H1 (cell line): Measurements from ENCODE around the gene COL11A2. TPM values are rescaled to one million over a fixed set of nuclear protein-coding genes. Genes with fewer than 3 reads are reported as not detected.

Source experiments
- CTCF ChIA-PET: fragments of 300-600 bp; sonication (Branson Sonifier 250); formaldehyde crosslinking; loops from one replicate; lab custom pipeline; 2021; ENCODE audit not compliant: partially characterized antibody; lab: Charles Lee
- POLR2A ChIA-PET: fragments of 300-600 bp; sonication (Branson Sonifier 250); formaldehyde crosslinking; loops from one replicate; lab custom pipeline; 2021; ENCODE audit warnings: inconsistent platforms; ENCODE audit not compliant: partially characterized antibody; lab: Charles Lee
- DNase-seq, 2 experiments: peaks; one replicate each; pipeline versions ENCODE4 v3.0.0 to v3.0.0-alpha.2; 2010 to 2022; ENCODE audit warnings: low spot score in 2 of 2, low read depth in 1 of 2, mixed read lengths in 1 of 2
- FAIRE-seq: peaks from 2 replicates; lab custom pipeline; 2011; peaks lifted over from hg19 to GRCh38; lab: Jason Lieb, UNC
- H2AFZ ChIP-seq: 2 replicates; pipeline ENCODE4 v1.8.1; 2012; ENCODE audit warnings: low read length, inconsistent platforms
- H2AK5ac ChIP-seq: 2 replicates; pipeline ENCODE4 v1.6.1; 2013; ENCODE audit warnings: low read depth, low read length
- H2BK120ac ChIP-seq: replicated peaks from 2 replicates; pipeline ENCODE3; 2013; ENCODE audit warnings: low read depth, low read length, inconsistent platforms
- H2BK12ac ChIP-seq: 2 replicates; pipeline ENCODE4 v1.6.1; 2013; ENCODE audit warnings: low read depth, low read length
- H2BK15ac ChIP-seq: 2 replicates; pipeline ENCODE4 v1.6.1; 2013; ENCODE audit warnings: low read length
- H2BK20ac ChIP-seq: 2 replicates; pipeline ENCODE4 v1.6.1; 2013; ENCODE audit warnings: low read length
- H2BK5ac ChIP-seq: 2 replicates; pipeline ENCODE4 v1.6.1; 2013; ENCODE audit warnings: low read depth, low read length
- H3K14ac ChIP-seq: 2 replicates; pipeline ENCODE4 v1.6.1; 2013; ENCODE audit warnings: inconsistent platforms; ENCODE audit not compliant: insufficient read length
- H3K18ac ChIP-seq: 2 replicates; pipeline ENCODE4 v1.6.1; 2013; ENCODE audit warnings: low read length; ENCODE audit errors: extremely low read depth
- H3K23ac ChIP-seq: 2 replicates; pipeline ENCODE4 v1.6.1; 2013; ENCODE audit warnings: inconsistent platforms; ENCODE audit not compliant: insufficient read length
- H3K23me2 ChIP-seq: 2 replicates; pipeline ENCODE4 v1.6.1; 2013; ENCODE audit warnings: low read depth, low read length
- H3K27ac ChIP-seq: 2 replicates; pipeline ENCODE4 v1.6.1; 2011; ENCODE audit warnings: low read depth, low read length, inconsistent platforms
- H3K27me3 ChIP-seq, 4 experiments: replicated peaks in 1 of 4; 1 replicate in 1 of 4; 2 replicates in 3 of 4; pipeline versions ENCODE4 v1.6.1 to v1.8.1; 2011 to 2013; ENCODE audit warnings: low read length in 3 of 4, mild to moderate bottlenecking in 3 of 4, inconsistent platforms in 2 of 4, mixed read lengths in 2 of 4, moderate library complexity in 1 of 4; ENCODE audit not compliant: control insufficient read depth in 3 of 4, insufficient read depth in 3 of 4; ENCODE audit errors: extremely low read depth in 1 of 4
- H3K36me3 ChIP-seq, 4 experiments: 2 replicates each; pipeline versions ENCODE4 v1.6.1 to v1.8.1; 2011 to 2013; ENCODE audit warnings: mild to moderate bottlenecking in 4 of 4, low read length in 3 of 4, moderate library complexity in 2 of 4, control low read depth in 1 of 4, inconsistent platforms in 1 of 4; ENCODE audit not compliant: insufficient read depth in 4 of 4, control insufficient read depth in 2 of 4
- H3K4ac ChIP-seq: replicated peaks from 2 replicates; pipeline ENCODE3; 2013; ENCODE audit warnings: low read length, low read depth, mixed read lengths, inconsistent platforms; ENCODE audit not compliant: insufficient read length
- H3K4me1 ChIP-seq, 4 experiments: replicated peaks in 1 of 4; 1 replicate in 1 of 4; 2 replicates in 3 of 4; pipeline versions ENCODE4 v1.6.1 to v1.8.1; 2011 to 2013; ENCODE audit warnings: low read length in 3 of 4, inconsistent platforms in 2 of 4, mixed read lengths in 1 of 4; ENCODE audit not compliant: insufficient read depth in 4 of 4, control insufficient read depth in 3 of 4
- H3K4me2 ChIP-seq, 2 experiments: 2 replicates each; pipeline versions ENCODE4 v1.6.1 to v1.8.1; 2011 to 2013; ENCODE audit warnings: low read depth in 2 of 2, low read length in 2 of 2, control low read depth in 1 of 2, inconsistent platforms in 1 of 2, mild to moderate bottlenecking in 1 of 2; ENCODE audit not compliant: insufficient read depth in 1 of 2
- H3K4me3 ChIP-seq, 4 experiments: fragments of 200-600, 300-600 bp in 1 of 4; sonication (generic), shearing (Covaris generic), sonication (Bioruptor Twin) in 1 of 4; 2 replicates each; pipeline versions ENCODE4 v1.5.1 to v1.8.1; 2011 to 2016; ENCODE audit warnings: low read length in 4 of 4, low read depth in 3 of 4, control low read depth in 2 of 4, inconsistent platforms in 2 of 4, mild to moderate bottlenecking in 2 of 4, mixed read lengths in 1 of 4, moderate library complexity in 1 of 4; ENCODE audit not compliant: insufficient read depth in 2 of 4; ENCODE audit errors: extremely low read depth in 1 of 4
- H3K56ac ChIP-seq: replicated peaks from 2 replicates; pipeline ENCODE3; 2013; ENCODE audit warnings: low read depth, mild to moderate bottlenecking, mixed read lengths, low read length, inconsistent platforms; ENCODE audit not compliant: insufficient read length
- H3K79me1 ChIP-seq: 2 replicates; pipeline ENCODE4 v1.6.1; 2013; ENCODE audit warnings: low read depth, low read length, control low read depth
- H3K79me2 ChIP-seq, 2 experiments: 2 replicates each; pipeline versions ENCODE4 v1.6.1 to v1.8.1; 2012 to 2013; ENCODE audit warnings: low read length in 2 of 2, mild to moderate bottlenecking in 2 of 2, inconsistent platforms in 1 of 2; ENCODE audit not compliant: insufficient read depth in 2 of 2, control insufficient read depth in 1 of 2
- H3K9ac ChIP-seq, 4 experiments: replicated peaks in 1 of 4; 1 replicate in 1 of 4; 2 replicates in 3 of 4; pipeline versions ENCODE4 v1.6.1 to v1.8.1; 2011 to 2013; ENCODE audit warnings: low read depth in 3 of 4, low read length in 3 of 4, control low read depth in 2 of 4, mild to moderate bottlenecking in 2 of 4, moderate library complexity in 2 of 4, inconsistent platforms in 1 of 4; ENCODE audit errors: extremely low read depth in 1 of 4
- H3K9me3 ChIP-seq, 2 experiments: 2 replicates each; pipeline versions ENCODE4 v1.6.1 to v1.8.1; 2012 to 2013; ENCODE audit warnings: mild to moderate bottlenecking in 2 of 2, moderate library complexity in 2 of 2, control low read depth in 1 of 2, inconsistent platforms in 1 of 2, low read depth in 1 of 2, low read length in 1 of 2, mixed read lengths in 1 of 2; ENCODE audit not compliant: insufficient read depth in 2 of 2
- H4K20me1 ChIP-seq, 2 experiments: replicated peaks in 1 of 2; 2 replicates each; pipeline versions ENCODE3 to v1.8.1; 2011 to 2013; ENCODE audit warnings: inconsistent platforms in 2 of 2, low read length in 2 of 2, mild to moderate bottlenecking in 1 of 2; ENCODE audit not compliant: insufficient read depth in 2 of 2, control insufficient read depth in 1 of 2
- H4K5ac ChIP-seq: 2 replicates; pipeline ENCODE4 v1.6.1; 2013; ENCODE audit warnings: low read length, low read depth, mixed read lengths, inconsistent platforms; ENCODE audit not compliant: insufficient read length
- H4K8ac ChIP-seq: 2 replicates; pipeline ENCODE4 v1.8.0; 2013; ENCODE audit warnings: mild to moderate bottlenecking, moderate library complexity, low read length, inconsistent platforms; ENCODE audit not compliant: insufficient read depth; ENCODE audit errors: extremely low read depth
- H4K91ac ChIP-seq: replicated peaks from 2 replicates; pipeline ENCODE3; 2013; ENCODE audit warnings: low read length, mixed read lengths, inconsistent platforms; ENCODE audit not compliant: insufficient read length
- ATF3 ChIP-seq: IDR thresholded peaks from 2 replicates; pipeline ENCODE4 v1.6.1; 2011; ENCODE audit warnings: low read depth, mild to moderate bottlenecking, low read length; ENCODE audit not compliant: insufficient read depth
- CREB1 ChIP-seq: IDR thresholded peaks from 2 replicates; pipeline ENCODE4 v1.6.1; 2012; ENCODE audit warnings: inconsistent platforms
- EZH2 ChIP-seq: fragments of 200-600 bp; sonication (generic); IDR thresholded peaks from 2 replicates; pipeline ENCODE4 v1.7.1; 2012; ENCODE audit warnings: low read depth, mild to moderate bottlenecking, moderate library complexity, low read length, inconsistent platforms; ENCODE audit not compliant: severe bottlenecking
- JUN ChIP-seq: IDR thresholded peaks from 2 replicates; pipeline ENCODE4 v1.6.1; 2011; ENCODE audit warnings: low read depth, mild to moderate bottlenecking, improper control_type of control experiment, low read length
- JUND ChIP-seq: IDR thresholded peaks from 2 replicates; pipeline ENCODE4 v1.6.1; 2011; ENCODE audit warnings: mild to moderate bottlenecking, improper control_type of control experiment, low read length
- RAD21 ChIP-seq, 2 experiments: IDR thresholded peaks in 1 of 2; conservative IDR thresholded peaks in 1 of 2; 2 replicates each; pipeline ENCODE4 v1.6.1; 2011; ENCODE audit warnings: low read depth in 2 of 2, low read length in 2 of 2, improper control_type of control experiment in 1 of 2, inconsistent platforms in 1 of 2, mild to moderate bottlenecking in 1 of 2, moderate library complexity in 1 of 2
- RFX5 ChIP-seq: IDR thresholded peaks from 2 replicates; pipeline ENCODE4 v1.6.1; 2011; ENCODE audit warnings: low read depth, low read length, improper control_type of control experiment, borderline replicate concordance
- SP1 ChIP-seq: IDR thresholded peaks from 2 replicates; pipeline ENCODE4 v1.6.1; 2011; ENCODE audit warnings: low read depth, low read length
- SP2 ChIP-seq: IDR thresholded peaks from 2 replicates; pipeline ENCODE4 v1.6.1; 2012; ENCODE audit warnings: mild to moderate bottlenecking, low read length, inconsistent platforms
- TAF7 ChIP-seq: optimal IDR thresholded peaks from 2 replicates; pipeline ENCODE3; 2011; ENCODE audit warnings: low read depth, mild to moderate bottlenecking, inconsistent platforms, low read length, moderate library complexity, borderline replicate concordance
- USF2 ChIP-seq: IDR thresholded peaks from 2 replicates; pipeline ENCODE4 v1.6.1; 2011; ENCODE audit warnings: low read length, improper control_type of control experiment
- YY1 ChIP-seq: IDR thresholded peaks from 2 replicates; pipeline ENCODE4 v1.6.1; 2011; ENCODE audit warnings: low read depth, mild to moderate bottlenecking, low read length
- ZNF274 ChIP-seq: IDR thresholded peaks from 2 replicates; pipeline ENCODE4 v1.7.0; 2012; ENCODE audit warnings: low read length, borderline replicate concordance; ENCODE audit errors: extremely low read depth
- WGBS, 2 experiments: shearing (Covaris generic) in 1 of 2; methylation state at CpG; one replicate each; pipeline versions ENCODE4 v1.1.6 to v1.1.7; 2013 to 2015; ENCODE audit warnings: low lambda C conversion rate in 2 of 2, mixed read lengths in 2 of 2, inconsistent platforms in 1 of 2, low coverage in 1 of 2, missing lambda C conversion rate in 1 of 2; ENCODE audit not compliant: insufficient replicate concordance in 2 of 2, insufficient coverage in 1 of 2, insufficient read length in 1 of 2; ENCODE audit errors: extremely low coverage in 1 of 2, missing lambda C conversion rate in 1 of 2; 5-methylcytosine and 5-hydroxymethylcytosine counted together
- polyA plus RNA-seq, 7 experiments: library from polyadenylated mRNA; depleted of rRNA in 3 of 7; stranded (reverse) in 5 of 7; unstranded in 2 of 7; fragments of >200 nt in 5 of 7; fragments of 200-250 nt in 2 of 7; gene quantifications; 1 replicate in 5 of 7; 2 replicates in 1 of 7; 4 replicates in 1 of 7; pipeline versions ENCODE4 v1.2.1 to v1.2.3, GENCODE V29; 2011 to 2013; ENCODE audit warnings: missing spikeins in 2 of 7, mixed read lengths in 2 of 7
- total RNA-seq: library from RNA; stranded (reverse); fragmentation: NEBNext Ultra II Directional; extraction: Animal tissue kit (Norgen Biotek cat#: 25700); gene quantifications from 2 replicates; pipeline ENCODE4 v1.2.1, GENCODE V29; 2021

The COL11A2 gene
- total and polyA plus RNA-seq, 2 of the 8 experiments (the other 6 are each of a cell fraction or from before 2014, with no cell fraction given): 2.8 to 3.8 TPM

- Histone ChIP-seq H3K27ac (no peak overlapping the region), H2AFZ (no peak overlapping the region), H2AK5ac (no peak overlapping the region), H3K36me3 (no peaks in the 10 kb centered on the region), H3K56ac (no peak overlapping the region), H4K20me1 (no peaks in the 10 kb centered on the region), H2BK12ac (no peak overlapping the region), H4K91ac (no peak overlapping the region), H3K14ac (no peak overlapping the region), H2BK15ac (no peak overlapping the region), H3K79me2 (no peaks in the 10 kb centered on the region), H3K4me1 (peaks cover 0 to 5% (median 2%) of the 10 kb centered on the region in 4 experiments; a peak in 2 of 7 replicates), H3K4me3 (no peak overlapping the region), H3K9ac (no peak overlapping the region), H3K23me2 (no peaks in the 10 kb centered on the region; the same call in 1 of the 2 replicates), H4K5ac (no peak overlapping the region), H3K4me2 (no peak overlapping the region), H3K9me3 (no peaks in the 10 kb centered on the region), H3K23ac (no peak overlapping the region), H3K18ac (no peak overlapping the region), H4K8ac (0 out of 2 replicates have a peak overlapping the region, but pooled peaks have one; percentile 22), H2BK20ac (no peak overlapping the region), H2BK5ac (no peak overlapping the region), H3K4ac (no peak overlapping the region), H3K79me1 (no peaks in the 10 kb centered on the region), H2BK120ac (no peak overlapping the region), H3K27me3 (no peaks in the 10 kb centered on the region; a peak in 1 of 7 replicates)
- POLR2A ChIA-PET: no interaction called here
- CTCF ChIA-PET: interaction anchor here (0.6 kb wide), 1 partner anchor 23 kb away, joined by 4 read pairs; no protein-coding TSS in a partner anchor
- FAIRE-seq (no peak), DNase-seq (no peak)
- WGBS, 2 experiments: 70% methylated on average over 8 of the region's 9 CpGs; no CpG with 5 or more reads in 1 of the 2 experiments
- TF ChIP-seq YY1: no peak
- TF ChIP-seq ZNF274: no peak
- TF ChIP-seq RAD21 (IDR thresholded peaks at IDR 0.05 in 1 of 2, conservative IDR thresholded peaks at IDR 0.05 in 1 of 2; ENCODE audit: low read depth in 2 of 2, low read length in 2 of 2): no peak
- TF ChIP-seq CREB1: no peak
- TF ChIP-seq SP1: no peak
- no peak for TF ChIP-seq EZH2
- TF ChIP-seq RFX5: no peak
- no peak for TF ChIP-seq ATF3
- TF ChIP-seq SP2: no peak
- TF ChIP-seq USF2: no peak
- no peak for TF ChIP-seq JUN
- TF ChIP-seq TAF7: no peak
- no peak for TF ChIP-seq JUND
These were observed 7.1 kb downstream of the COL11A2 start for GRCh38 chr6:33185190-33185589.
